Stimulated activated CD4-positive, alpha-beta T cell treated with anti-CD3 and anti-CD28 coated beads, Interleukin-4, amount 100 ng/mL, for 4 hours (primary cell): ENCODE data around the gene TMEM151A.
A peak's percentile ranks its signal among the peaks of the same experiment; 100 is the strongest.
"Not testable (repeated sequence)": the region's sequence is repeated elsewhere in the genome, so short reads cannot be mapped to it uniquely, and the experiment has no call there.

Source experiments
- DNase-seq, 2 experiments: peaks; one replicate each; pipeline ENCODE4 v3.0.0-alpha.2; 2020

The TMEM151A gene

DNA sequence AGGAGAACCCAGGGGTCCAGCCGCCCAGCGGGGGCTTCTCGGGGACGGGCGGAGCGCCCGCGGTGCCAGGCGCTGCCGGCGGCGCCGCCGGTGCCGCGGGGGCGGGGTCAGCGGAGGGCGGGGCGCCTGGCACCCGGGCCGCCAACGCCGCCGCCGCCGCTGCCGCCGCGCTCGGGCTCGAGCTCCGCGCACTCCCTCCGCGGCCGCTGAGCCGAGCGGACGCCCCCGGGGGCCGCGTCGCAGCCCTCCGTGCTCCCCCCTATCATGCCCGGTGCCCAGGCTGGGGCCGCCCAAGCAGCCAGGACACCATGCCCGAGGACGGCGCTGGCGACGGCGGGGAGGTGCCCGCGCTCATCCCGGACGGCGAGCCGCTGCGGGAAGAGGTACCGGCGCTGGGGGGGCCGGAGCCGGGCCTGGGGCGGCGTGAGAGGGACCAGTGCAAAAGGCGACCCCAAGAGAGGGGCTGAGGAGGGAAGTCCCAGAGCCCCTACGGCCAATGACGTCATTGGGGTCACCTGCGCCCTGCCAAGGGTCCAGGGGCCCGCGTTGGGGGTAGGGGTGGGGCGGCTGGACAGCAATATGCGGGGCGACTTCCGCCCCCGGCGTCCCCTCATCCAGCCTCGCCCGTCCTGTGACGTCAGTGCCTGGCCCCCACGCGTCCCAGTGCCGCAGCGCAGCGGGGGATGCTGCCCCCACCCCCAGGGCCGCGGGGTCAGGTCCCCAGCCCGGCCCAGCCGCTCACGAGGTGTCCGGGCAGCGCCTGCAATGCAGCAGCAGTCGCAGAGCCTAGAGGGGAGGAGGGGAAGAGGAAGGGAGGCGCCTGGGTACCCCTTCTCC lies at the start of gene TMEM151A:
TSS of gene TMEM151A (plus strand) at position 189 of the 837 bp plus-strand sequence. CDS start at position 309, 120 bp downstream.
- peak in 1 of 2 experiments; percentile 49 for DNase-seq

DNA sequence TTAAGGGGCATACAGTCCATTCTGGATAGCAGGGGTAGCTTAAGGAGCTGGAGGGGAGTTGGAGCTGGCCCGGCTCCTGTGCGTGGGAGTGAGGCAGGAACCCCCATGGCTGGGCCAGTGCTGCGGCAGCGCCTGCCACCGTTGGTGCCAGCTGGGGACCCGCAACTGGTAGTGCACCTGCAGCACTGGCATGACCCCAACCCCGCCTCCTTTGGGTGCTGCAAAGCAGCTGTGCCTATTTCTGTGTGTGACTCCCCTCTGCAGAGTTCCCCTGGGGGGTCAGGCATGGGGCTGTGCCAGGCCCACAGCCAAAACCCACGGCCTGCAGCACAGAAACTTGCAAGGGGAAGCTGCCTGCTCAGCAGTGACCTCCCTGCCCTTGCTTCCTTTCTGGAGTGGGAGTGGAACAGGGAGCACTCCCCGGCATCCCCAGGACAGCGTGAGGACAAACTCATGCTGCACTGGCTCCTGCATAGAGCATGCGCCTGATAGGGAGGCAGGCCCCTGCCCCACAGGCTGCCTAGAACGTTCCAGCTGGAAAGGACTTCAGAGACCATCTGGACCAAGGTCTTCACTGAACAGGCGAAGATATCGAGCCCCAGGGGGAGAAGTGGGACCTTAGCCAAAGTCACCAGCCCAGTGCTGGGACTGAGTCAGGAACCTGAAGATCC lies 49.5 kb upstream of the TMEM151A start:
- DNase-seq = no peak

DNA sequence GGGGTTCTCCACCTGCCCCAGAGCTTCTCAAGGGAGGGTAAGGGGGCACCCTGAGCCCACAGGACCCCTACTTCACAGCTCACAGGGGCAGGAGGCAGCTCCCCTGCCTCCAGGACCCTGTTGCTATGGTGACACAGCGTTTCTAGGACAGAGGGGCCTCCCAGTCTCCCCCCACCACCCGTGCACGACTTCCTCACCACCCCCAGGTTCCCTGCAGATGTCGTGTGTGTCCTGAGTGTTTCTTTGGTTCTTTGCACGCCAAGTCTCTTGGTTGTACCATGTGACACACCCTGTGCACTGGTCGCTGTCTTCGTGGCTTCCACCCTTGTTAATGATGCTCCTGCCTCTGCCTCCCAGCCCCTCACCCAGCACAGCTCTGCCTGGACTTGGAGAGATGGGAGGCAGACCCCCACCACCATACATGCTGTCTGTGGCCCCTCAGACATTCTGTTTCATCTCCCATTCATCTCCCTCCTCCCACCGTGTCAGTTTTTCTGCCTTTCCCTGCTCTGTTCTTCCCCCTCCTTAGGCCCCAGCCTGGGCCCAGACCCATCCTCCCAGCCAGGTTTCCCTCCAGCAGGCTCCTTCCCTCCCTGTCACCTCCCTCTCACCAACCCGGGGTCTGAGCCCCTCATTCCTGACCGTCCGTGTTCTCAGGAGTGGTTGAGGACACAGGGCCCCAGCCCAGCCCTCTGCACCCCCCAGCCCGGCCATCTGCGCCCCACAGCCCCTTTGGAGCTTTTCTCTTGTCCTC lies 47.7 kb upstream of the TMEM151A start:
- no peak for DNase-seq

DNA sequence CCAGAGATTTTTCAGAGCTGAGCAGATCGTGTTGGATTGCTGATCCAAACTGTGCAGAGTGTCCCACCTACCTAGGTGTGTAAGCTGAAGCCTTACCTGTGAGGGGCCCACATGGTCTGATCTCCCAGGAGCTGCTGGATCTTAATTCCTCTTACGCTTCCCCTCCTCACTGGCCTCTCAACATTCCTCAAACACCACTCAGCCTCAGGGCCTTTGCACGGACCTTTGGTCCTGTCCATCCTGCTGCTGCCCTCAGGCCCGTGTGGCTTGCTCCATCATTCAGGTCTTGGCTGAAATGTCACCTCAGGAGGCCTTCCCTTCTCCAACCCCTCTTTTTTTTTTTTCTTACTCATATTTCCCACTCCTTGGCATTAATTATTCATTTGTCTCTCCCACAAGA lies 44.4 kb upstream of the TMEM151A start:
- no peak for DNase-seq

DNA sequence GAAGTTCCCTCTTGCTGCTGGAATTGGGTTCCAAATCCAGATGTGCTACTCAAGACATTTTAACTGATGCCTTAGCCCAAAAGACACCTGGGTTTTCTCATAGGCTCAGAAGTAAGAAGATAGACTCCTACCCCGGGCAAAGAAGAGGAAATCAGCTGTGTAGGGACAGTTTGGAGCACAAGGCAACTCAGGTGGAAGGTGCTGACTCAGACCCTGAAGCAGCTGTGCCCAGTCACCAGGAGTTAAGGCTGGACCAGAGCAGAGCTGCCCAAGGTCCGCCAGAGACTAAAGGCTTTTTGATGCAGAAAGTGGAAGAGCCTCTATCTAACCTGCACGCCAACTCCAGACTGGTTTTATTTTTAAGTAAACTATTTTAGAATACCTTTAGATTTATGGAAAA lies 43.9 kb upstream of the TMEM151A start:
- DNase-seq = no peak

DNA sequence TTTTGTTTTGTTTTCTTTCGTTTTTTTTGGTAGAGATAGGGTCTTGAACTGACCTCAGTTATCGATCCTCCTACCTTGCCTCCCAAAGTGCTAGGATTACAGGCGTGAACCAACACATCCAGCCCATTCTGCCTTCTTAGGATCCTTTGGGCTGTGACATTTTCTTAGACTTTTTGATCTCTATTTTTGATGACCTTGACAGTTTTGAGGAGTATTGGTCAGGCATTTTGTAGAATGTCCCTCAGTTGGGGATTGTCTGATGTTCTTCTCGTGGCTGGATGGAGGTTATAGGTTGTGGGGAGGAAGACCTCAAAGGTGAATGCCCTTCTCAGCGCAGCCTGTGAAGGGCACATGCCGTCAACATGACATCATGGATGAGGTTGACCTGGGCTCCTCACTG lies 42.8 kb upstream of the TMEM151A start:
- no peak for DNase-seq

DNA sequence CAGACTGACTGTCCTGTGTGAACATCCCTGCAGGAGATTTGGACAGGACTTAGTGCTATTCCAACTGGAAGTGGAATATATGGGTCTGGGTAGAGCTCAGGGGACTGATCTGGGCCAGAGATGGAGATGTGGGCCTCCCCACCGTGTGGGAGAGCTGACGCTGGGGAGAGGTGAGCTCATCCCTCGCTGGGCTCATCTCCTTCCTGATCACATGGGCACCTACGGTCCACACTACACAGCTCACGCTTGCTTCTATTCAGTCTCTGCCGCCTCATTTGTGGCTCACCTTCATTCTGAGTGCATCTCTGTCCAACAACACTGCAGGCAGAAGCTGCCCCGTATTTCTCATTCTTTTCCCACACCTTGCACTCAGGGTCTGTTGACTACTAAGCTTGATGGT lies 39.9 kb upstream of the TMEM151A start:
- no peak for DNase-seq

DNA sequence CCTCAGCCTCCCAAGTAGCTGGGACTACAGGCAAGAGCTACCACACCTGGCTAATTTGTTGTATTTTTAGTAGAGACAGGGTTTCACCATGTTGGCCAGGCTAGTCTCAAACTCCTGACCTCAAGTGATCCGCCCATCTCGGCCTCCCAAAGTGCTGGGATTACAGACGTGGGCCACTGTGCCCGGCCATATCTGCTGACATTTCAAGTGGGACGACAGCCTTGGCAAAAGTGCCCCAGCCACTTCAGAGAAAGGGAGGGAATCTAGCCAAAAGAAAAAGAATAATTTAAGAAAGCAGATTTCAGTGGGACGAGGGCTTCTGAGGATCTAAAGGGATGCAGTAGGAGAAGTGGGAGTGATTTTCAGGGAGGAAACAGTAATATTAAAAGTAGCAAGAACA lies 38.6 kb upstream of the TMEM151A start:
- DNase-seq = not testable (repeated sequence)

DNA sequence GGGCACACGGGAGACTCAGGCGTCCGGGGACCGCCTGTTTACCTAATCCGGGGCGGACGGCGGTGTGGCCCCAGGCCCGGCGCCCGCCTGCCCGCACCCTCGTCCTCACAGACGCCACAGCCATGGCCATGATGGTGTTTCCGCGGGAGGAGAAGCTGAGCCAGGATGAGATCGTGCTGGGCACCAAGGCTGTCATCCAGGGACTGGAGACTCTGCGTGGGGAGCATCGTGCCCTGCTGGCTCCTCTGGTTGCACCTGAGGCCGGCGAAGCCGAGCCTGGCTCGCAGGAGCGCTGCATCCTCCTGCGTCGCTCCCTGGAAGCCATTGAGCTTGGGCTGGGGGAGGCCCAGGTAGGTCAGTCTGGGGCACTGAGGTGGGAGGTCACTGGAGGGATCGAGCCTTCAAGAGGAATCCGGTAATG lies 33.2 kb upstream of the TMEM151A start:
- DNase-seq = no peak

DNA sequence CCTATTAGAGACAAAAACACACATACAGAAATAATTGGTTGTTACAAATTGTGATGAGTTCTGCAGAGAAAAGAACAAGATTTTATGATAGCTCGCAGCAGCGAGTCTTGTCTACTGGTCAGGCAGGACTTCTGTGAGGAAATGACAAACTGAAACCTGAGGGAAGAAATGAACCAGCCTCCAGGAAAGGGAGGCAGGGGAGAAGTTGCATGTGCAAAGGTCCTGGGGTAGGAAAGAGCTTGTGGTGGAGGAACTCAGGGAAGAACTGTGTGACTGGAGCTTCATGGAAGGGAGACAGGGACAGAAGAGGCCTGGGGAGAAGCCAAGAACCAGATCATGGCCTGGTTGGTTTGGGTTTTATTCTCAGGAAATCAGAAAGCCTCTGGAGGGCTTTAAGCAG lies 32.5 kb upstream of the TMEM151A start:
- DNase-seq = no peak

DNA sequence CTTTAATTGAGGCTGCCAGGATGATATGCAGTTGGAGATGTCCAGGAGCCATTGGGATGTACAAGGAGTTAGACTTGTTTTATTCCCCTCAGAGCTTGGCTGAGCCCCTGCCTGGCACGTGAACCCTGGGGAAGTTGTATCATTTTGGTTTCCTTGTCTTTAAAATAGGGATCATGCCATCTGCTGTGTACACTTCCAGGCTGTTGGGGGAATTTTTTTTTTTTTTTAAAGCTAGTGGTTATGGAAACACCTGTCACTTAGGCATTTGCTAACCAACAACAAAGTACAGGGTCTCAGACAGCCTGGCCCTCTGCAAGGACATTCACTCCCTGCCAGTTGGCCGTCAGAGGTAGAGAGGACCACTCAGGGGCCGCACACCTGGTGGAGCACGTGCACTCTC lies 31.7 kb upstream of the TMEM151A start:
- DNase-seq = no peak

DNA sequence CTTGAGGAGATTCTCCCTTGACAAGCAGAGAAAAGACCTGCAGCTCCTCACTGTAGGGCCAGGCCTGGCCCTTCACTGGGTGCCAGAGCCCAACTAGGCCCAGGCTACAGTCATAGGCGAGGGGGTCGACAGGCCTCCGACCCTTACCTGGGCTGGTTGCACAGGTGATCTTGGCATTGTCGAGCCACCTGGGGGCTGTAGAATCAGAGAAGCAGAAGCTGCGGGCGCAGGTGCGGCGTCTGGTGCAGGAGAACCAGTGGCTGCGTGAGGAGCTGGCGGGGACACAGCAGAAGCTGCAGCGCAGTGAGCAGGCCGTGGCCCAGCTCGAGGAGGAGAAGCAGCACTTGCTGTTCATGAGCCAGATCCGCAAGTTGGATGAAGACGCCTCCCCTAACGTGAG lies 30.1 kb upstream of the TMEM151A start:
- DNase-seq = no peak

DNA sequence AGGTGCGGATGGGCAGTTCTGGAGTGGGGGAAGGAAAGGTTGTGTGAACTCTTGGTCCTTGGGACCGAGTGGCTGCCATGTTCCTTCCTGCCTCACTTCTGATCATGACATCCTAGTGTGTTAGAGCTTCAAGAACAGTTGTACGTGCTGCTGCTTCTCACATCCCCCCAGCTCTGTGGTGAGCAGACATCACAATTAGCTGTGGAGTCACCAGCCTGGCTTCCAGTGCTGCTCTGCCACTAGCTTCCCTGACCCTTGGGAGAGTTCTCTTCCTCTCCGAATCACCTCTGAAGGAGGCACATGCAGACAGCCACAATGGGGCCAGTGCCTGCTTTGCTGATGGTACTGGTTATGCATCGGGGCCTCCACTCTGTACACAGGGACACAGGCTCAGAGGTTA lies 29.5 kb upstream of the TMEM151A start:
- DNase-seq = no peak

DNA sequence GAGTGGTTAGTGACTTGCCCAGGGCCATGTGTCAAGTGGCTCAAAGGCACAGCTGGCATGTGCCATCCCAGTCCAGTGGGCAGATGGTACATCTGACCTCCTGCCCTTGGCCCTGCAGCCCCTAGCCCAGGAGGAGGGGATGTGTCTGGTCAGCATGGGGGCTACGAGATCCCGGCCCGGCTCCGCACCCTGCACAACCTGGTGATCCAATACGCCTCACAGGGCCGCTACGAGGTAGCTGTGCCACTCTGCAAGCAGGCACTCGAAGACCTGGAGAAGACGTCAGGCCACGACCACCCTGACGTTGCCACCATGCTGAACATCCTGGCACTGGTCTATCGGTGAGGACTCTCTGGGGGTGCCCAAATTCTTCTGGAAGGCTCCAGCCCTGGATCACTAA lies 29.0 kb upstream of the TMEM151A start:
- no peak for DNase-seq

DNA sequence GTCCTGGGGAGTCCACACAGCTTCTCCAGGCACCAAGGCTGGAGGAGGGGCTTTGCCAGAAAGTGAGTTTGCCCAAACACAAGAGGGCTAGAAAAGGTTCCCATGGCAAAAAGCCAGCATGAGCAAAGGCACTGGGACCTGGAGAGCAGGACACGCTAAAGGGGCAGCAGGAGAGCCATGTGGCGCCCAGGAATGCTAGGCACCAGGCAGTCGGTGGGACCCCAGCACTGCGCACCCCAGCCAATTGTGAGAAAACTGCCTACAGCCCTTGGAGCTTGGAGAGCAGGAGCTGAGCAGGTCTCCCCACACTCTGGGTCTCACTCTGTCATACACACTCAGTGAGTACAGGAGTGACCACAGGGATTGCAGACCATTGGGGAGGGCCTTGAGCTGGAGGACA lies 28.5 kb upstream of the TMEM151A start:
- DNase-seq = no peak

DNA sequence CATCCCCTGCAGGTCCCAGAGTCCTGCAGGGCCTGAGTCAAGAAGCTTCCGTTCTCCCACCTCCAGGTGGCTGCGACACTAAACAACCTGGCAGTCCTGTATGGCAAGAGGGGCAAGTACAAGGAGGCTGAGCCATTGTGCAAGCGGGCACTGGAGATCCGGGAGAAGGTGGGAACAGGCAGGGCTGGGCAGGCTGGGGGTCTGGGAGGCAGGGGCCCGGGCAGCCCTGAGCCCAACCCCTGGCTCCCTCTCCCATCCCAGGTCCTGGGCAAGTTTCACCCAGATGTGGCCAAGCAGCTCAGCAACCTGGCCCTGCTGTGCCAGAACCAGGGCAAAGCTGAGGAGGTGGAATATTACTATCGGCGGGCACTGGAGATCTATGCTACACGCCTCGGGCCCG lies 27.9 kb upstream of the TMEM151A start:
- DNase-seq = no peak

DNA sequence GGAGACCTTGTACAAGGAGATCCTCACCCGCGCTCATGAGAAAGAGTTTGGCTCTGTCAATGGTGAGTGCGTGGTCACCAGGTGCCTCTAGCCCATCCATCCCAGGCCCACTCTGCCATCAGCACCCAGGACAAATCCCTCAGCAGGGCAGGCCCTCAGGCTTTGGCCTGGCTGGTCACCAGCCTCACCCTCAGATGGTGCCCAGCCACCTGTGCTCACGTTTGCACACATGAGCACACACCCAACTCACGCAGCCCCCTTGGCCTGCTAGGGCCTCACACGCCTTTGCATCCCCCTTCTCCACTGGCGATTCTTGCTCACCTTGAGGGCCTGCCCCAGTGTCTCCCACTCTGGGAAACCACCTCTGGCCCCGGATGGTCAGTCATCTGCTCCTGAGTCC lies 27.3 kb upstream of the TMEM151A start:
- DNase-seq = no peak

DNA sequence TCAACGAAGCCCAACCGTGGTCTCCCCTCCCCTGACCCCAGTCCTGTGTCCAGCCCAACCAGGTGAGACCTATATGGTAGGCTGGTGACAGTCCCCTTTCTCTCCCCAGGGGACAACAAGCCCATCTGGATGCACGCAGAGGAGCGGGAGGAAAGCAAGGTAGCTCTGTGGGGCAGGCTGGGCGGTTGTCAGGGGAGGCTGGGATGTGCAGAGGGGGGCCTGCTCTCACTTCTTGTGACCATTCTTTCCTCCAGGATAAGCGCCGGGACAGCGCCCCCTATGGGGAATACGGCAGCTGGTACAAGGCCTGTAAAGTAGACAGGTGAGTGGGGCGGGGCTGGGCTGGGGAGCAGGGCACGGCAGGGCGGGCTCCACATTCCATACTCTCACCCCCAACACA lies 26.8 kb upstream of the TMEM151A start:
- peak in 1 of 2 experiments; percentile 30 for DNase-seq

DNA sequence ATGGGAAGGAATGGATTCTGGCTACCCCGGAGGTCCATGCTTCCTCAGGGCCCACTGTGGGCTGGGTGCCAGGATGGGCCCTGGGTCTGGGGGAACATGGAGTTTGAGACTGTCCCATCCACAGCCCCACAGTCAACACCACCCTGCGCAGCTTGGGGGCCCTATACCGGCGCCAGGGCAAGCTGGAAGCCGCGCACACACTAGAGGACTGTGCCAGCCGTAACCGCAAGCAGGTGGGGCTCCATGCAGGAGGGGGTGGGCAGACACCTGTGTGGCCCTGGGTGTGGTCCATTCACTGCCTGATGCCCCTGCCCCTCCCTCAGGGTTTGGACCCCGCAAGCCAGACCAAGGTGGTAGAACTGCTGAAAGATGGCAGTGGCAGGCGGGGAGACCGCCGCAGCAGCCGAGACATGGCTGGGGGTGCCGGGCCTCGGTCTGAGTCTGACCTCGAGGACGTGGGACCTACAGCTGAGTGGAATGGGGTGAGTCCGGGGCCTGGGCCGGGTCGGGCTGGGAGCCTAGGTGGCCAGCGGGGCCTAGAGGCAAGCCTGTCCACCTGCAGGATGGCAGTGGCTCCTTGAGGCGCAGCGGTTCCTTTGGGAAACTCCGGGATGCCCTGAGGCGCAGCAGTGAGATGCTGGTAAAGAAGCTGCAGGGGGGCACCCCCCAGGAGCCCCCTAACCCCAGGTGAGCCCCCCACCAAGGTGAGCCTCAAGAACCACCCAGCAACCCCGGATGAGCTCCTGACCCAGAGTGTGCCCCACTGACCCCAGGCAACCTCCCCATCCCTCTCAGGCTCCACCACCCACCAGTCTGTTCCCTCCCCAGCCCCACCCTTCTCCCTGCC lies 25.9 kb upstream of the TMEM151A start:
- no peak for DNase-seq

DNA sequence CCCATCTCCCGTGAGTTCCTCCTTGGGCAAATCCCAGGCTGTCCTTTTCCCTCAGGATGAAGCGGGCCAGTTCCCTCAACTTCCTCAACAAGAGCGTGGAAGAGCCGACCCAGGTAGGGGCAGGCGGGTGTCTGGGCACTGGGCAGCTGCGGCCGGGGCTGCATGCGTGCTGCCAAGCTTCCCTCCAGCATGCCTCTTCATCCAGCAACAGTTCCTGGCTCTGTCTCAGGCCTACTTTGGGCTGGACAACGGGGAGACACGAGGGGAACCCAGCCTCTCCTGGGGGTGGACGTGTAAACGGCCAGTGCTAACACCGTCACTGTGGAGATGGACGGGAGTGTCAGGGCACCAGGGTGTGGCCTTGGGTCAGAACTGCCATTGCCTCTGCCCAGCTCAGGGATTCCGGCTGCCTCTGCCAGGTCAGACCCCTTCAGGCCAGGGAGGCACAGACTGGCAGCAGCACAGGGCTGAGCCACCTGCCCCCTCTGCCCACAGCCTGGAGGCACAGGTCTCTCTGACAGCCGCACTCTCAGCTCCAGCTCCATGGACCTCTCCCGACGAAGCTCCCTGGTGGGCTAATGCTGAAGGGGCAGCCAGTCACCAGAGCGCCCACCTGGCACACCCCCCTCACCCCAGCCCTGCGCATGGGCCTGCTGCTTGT lies 25.2 kb upstream of the TMEM151A start:
- no peak for DNase-seq

DNA sequence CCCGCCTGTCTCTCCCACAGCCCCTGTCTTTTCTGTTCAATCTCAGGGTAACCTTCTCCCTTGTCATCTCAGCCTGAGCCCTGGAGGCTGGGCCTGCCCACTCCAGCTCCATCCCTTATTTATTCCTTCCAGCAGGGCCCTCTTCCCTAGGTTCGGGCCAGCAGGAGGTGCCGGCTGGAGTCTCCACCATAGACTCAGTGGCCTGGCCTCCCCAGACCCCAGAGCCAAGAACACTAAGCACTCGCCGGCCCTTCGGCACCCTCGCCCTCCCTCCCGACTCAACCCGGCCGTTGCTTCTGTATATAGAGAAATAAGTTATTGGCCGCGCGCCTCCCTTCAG lies 24.7 kb upstream of the TMEM151A start:
- DNase-seq = no peak
